HG03196 (cell line): ENCODE results near the gene SLC22A12.
"Not testable (repeated sequence)": the region's sequence is repeated elsewhere in the genome, so short reads cannot be mapped to it uniquely, and the experiment has no call there.

ENCODE experiments used
- ATAC-seq: cut with Tn5 transposase; IDR thresholded peaks from one replicate; pipeline ENCODE4 v1.9.1; 2021; ENCODE audit not compliant: unreplicated experiment

Gene SLC22A12

DNA sequence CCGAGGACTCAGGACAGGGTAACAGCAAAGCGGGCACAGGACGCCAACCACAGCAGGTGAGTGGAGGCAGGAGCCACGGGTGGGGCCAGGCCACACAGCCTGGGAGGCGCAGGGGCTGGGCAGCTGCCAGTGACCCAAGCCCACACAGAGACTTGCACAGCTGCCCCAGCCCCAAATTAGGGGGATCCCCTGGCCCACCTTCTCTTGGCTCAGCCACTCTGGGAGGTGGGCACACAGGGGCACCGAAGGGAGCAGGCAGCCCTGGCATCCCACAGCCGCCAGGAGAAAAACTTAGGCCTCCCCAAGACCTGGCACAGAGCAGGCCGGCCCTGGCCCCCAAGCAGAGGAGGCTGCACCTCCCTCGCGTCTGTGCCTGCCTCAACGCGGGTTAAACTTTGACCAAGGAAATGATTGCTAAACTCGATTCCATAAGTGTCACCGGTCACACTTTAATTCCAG lies at the start of gene SLC22A12:
TSS of gene SLC22A12 (plus strand) at position 458 of the 459 bp plus-strand sequence. CDS start 337 bp downstream, outside the sequence.
- ATAC-seq: no peak

- ATAC-seq: no peak
Observed at GRCh38 chr11:64542172-64543125, 48.6 kb upstream of the SLC22A12 start.

DNA sequence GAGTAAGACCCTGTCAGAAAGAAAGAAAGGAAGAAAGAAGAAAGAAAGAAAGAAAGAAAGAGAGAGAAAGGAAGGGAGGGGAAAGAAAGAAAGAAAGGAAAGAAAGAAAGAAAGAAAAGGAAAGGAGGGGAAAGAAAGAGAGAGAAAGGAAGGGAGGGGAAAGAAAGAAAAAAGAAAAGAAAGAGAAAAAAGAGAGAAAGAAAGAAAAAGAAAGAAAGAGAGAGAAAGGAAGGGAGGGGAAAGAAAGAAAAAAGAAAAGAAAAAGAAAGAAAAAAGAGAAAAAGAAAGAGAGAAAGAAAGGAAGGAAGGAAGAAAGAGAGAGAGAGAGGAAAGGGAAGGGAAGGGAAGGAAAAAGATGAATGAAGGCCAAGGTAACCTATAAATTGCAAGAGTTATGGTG lies 47.2 kb upstream of the SLC22A12 start:
- no peak for ATAC-seq

DNA sequence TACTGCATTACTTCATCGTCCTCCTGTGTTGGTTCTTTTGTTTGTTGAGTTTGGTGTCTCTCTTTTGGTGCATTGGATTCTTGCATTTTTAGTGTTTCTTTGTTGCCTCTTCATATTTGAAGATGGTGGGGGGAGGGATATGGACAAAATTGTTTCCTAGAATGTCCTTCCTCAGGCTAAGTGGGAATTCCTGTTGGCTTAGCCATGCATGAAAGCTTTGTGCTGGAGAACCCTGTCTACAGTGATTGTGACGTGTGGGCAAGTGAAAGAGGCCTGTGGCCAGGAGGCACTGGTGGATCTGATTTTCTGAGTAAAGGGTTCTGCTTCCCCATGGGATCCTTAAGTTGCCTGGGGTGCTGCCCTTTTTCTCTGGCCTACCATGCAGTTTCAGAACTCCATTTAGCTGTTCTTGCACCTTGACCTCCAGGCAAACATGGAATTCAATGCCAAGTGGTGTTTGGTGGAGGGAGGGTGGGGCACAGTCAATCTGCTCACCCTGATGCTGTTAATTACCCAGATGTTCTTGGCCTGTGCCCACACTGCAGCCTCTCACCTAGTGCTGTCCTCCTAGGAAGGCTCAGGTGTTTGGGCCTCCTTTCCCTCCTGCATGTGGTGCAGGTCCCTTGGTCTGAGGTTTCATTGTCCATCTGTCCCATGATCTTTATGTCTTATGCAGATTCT lies 46.3 kb upstream of the SLC22A12 start:
- ATAC-seq: no peak

GRCh38 chr11:64545619-64546018 lies 45.4 kb upstream of the SLC22A12 start:
- ATAC-seq: no peak

- ATAC-seq: no peak
Observed at GRCh38 chr11:64546176-64546575, 44.8 kb upstream of the SLC22A12 start.

DNA sequence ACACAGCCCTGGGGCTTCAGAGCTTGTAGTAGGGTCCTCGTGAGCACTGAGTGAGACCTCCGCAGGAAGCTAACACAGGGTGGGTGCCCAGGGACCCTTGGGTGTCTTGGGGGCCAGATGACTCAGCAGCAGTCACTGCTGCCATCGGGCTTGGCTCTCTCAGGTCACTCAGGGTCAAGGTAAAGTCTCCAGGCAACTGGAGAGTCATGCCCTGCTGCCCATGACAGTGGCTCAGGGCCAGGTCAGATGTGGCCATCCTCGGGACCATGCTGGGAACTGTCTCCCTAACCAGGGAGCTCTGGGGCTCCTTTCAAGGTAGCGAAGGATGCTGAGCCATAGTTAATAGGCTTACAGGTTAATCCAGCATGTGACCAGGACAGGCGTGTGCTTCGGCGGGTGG lies 44.4 kb upstream of the SLC22A12 start:
- no peak for ATAC-seq

GRCh38 chr11:64549969-64550368 lies 41.1 kb upstream of the SLC22A12 start:
- no peak for ATAC-seq

- no peak for ATAC-seq
Observed at GRCh38 chr11:64553554-64554201, 37.3 kb upstream of the SLC22A12 start.

DNA sequence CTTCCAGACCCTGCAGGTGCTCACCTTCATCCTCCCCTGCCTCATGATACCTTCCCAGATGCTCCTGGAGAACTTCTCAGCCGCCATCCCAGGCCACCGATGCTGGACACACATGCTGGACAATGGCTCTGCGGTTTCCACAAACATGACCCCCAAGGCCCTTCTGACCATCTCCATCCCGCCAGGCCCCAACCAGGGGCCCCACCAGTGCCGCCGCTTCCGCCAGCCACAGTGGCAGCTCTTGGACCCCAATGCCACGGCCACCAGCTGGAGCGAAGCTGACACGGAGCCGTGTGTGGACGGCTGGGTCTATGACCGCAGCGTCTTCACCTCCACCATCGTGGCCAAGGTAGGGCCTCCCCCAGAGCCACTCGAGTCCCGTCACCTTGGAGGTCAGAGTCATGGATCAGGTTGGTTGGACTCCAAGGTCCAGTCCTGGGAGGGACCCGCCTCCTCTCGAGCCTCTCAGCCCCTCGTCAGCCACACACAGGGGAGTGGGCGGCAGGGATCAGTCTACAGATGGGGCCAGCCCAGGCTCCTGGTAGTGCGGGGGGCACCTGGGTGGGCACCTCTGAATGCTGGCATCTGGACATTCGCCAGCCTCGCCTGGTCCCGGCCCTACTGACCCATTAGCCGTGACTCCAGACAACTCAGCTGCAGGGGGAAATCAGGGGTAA lies 34.8 kb upstream of the SLC22A12 start:
- ATAC-seq: no peak

DNA sequence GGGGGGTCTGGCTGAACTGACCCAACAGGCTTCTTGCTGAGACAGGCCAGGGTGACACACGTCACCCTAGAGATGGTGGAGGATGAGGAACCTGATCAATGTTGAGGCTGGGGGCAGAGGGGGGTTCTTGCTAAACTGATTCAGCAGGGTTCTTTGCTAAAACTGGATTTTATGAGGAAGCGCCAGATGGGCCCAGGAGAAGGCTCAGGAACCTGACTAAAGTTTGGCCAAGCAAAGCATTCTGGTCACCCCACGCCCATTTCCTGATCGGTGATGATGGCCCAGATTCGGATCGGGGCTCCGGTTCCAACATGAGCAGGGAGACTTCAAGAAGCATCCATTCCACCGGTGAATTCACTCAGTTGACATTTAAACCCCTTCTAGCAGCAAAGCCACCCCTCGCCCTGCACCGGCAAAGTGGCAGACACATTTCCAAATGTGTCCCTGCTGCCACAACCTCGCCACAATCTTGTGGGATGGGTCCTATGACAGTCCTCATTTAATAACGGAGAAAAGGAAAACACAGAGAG lies 34.2 kb upstream of the SLC22A12 start:
- no peak for ATAC-seq

GRCh38 chr11:64558065-64558745 lies 32.8 kb upstream of the SLC22A12 start:
- no peak for ATAC-seq

- ATAC-seq: no peak
Observed at GRCh38 chr11:64558869-64559268, 32.2 kb upstream of the SLC22A12 start.

GRCh38 chr11:64559351-64560138 lies 31.5 kb upstream of the SLC22A12 start:
- no peak for ATAC-seq

- no peak for ATAC-seq
Observed at GRCh38 chr11:64560139-64560771, 30.8 kb upstream of the SLC22A12 start.

DNA sequence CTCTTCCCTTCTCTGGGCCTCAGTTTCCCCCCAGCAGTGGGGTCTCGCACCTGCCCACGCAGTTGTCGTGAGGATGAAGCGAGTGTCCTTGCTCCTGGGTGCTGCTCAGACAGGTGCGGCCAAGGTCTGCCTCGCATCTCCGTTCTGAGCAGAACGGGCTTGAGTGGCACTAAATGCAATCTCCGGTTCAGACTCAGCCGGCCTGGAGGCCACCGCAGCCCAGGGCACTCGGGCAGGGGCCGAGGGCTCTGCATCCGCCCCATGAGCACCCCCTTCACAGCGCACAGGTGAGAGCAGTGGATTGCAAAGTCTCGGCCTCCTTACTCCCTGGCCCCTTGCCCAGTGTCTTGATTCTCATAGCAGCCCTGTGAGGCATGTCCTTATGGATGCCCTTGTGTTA lies 30.1 kb upstream of the SLC22A12 start:
- no peak for ATAC-seq

DNA sequence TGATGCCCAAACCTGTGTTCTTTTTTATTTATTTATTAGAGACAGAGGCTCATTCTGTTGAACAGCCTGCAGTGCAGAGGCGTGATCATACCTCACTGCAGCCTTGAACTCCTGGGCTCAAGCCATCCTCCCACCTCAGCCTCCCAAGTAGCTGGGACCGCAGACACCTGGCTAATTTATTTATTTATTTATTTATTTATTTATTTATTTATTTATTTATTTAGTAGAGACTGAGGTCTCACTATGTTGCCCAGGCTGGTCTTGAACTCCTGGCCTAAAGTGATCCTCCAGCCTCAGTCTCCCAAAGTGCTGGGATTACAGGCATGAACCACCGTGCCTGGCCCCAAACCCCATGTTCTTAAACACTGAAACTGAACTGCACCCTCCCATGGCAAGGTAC lies 29.6 kb upstream of the SLC22A12 start:
- ATAC-seq: not testable (repeated sequence)

DNA sequence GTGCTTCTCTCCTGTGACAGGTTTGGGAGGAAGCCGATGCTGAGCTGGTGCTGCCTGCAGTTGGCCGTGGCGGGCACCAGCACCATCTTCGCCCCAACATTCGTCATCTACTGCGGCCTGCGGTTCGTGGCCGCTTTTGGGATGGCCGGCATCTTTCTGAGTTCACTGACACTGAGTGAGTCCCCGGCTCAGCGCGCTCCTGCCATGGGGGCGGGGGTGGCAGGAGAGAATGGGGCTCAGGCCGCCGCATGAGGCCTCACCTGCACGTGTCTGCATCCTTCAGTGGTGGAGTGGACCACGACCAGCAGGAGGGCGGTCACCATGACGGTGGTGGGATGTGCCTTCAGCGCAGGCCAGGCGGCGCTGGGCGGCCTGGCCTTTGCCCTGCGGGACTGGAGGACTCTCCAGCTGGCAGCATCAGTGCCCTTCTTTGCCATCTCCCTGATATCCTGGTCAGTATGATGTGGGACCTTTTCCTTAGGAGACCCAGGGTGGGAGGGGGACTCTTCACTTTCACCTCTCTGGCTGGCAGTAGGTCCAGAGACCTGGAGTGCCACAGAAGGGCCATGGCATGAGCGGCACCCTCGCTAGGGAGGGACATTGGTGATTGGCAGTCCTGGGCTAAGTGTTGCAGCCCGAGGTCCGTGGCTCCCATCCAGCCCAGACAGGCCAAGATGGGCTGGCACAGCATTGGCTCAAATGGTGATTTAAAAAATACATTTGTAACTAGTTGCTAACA lies 28.9 kb upstream of the SLC22A12 start:
- ATAC-seq: no peak
